Skeletal muscle satellite cell (primary cell): ENCODE measurements around the gene NLGN1.

Experiments
- H3K27me3 ChIP-seq: 2 replicates; pipeline ENCODE4 v1.7.0; 2013; ENCODE audit warnings: low read length; ENCODE audit not compliant: control insufficient read depth, insufficient read depth
- H3K36me3 ChIP-seq: 2 replicates; pipeline ENCODE4 v1.7.0; 2013; ENCODE audit warnings: mild to moderate bottlenecking, control low read depth, low read length; ENCODE audit not compliant: insufficient read depth
- H3K4me1 ChIP-seq: 2 replicates; pipeline ENCODE4 v1.7.0; 2013; ENCODE audit warnings: low read length; ENCODE audit not compliant: control insufficient read depth, insufficient read depth
- H3K4me2 ChIP-seq: 2 replicates; pipeline ENCODE4 v1.7.0; 2013; ENCODE audit warnings: mild to moderate bottlenecking, low read length
- H3K4me3 ChIP-seq: 2 replicates; pipeline ENCODE4 v1.7.0; 2013; ENCODE audit warnings: low read length
- H3K9ac ChIP-seq: 2 replicates; pipeline ENCODE4 v1.7.0; 2013; ENCODE audit warnings: mild to moderate bottlenecking, low read depth, low read length, moderate library complexity
- H3K9me3 ChIP-seq: replicated peaks from 2 replicates; pipeline ENCODE4 v1.7.0; 2013; ENCODE audit warnings: mild to moderate bottlenecking, control low read depth, low read length

Gene NLGN1

DNA sequence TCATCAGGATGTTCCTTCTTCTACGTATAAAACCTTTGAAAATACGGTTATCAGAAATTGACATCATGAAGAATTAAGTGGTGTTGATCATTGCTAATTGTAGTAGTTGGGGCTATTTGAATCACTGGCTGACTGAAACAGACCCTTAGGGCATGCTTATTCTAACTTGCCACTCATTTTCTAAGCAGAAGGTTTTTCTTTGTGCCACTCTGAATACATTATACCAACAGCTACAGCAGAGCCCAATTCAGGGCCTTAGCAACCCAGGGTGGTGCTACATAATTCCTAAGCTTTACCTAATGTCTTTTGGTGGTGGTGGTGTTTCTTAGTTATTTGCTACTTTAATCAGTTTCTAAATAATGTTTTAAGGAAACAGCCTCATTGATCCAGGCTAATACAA, 524.2 kb downstream of the NLGN1 start:
- Histone ChIP-seq H3K36me3 (no peaks in the 10 kb centered on the region), H3K4me1 (no peaks in the 10 kb centered on the region), H3K4me2 (no peak overlapping the region), H3K27me3 (no peaks in the 10 kb centered on the region), H3K9ac (no peak overlapping the region), H3K4me3 (no peak overlapping the region), H3K9me3 (no peaks in the 10 kb centered on the region)

DNA sequence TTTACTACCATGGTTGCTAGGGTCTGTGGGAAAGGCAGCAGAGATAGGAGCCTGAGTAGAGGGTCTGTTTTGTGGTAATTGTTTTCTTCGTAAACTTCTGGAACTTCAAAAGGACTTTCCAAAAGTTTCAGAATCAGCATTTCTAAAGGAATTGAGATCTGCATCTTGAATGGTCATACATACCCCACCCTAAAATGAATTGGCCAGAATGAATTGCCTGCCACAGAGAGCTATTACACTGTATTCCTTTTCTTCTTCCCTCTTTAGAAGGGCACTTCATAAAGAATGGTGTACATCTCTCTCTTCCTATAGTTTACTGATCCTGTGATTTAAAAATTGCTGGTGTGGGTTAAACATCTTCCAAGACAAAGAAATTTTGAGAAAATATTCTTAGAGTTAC, 525.7 kb downstream of the NLGN1 start:
- H3K9ac ChIP-seq, result no peak overlapping the region
- no peaks in the 10 kb centered on the region for H3K4me1 ChIP-seq
- no peaks in the 10 kb centered on the region for H3K9me3 ChIP-seq
- H3K4me3 ChIP-seq, result no peak overlapping the region
- H3K4me2 ChIP-seq, result no peak overlapping the region
- no peaks in the 10 kb centered on the region for H3K36me3 ChIP-seq
- H3K27me3 ChIP-seq, result no peaks in the 10 kb centered on the region

DNA sequence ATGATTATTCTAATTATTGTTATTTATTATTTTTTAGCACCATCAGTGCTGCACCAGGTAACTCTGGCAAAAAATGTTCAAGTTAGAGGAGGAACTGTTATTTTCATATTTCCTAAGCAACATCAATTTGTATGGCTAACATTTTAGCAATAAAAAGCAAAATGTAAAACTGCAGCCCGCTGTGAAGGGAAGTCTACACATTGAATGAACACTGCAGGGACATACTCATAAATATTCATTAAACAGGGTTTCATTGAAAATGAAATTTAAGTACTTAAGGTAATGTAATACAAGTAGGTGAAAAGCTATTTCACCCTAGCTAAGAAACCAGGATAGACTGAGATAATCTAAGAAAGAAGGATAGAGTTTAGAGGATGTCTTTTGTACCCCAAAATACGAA, 532.7 kb downstream of the NLGN1 start:
- no peaks in the 10 kb centered on the region for H3K36me3 ChIP-seq
- H3K27me3 ChIP-seq, result no peaks in the 10 kb centered on the region
- H3K4me3 ChIP-seq, result no peak overlapping the region
- H3K9ac ChIP-seq, result no peak overlapping the region
- no peak overlapping the region for H3K4me2 ChIP-seq
- H3K9me3 ChIP-seq, result no peaks in the 10 kb centered on the region
- H3K4me1 ChIP-seq, result no peaks in the 10 kb centered on the region

DNA sequence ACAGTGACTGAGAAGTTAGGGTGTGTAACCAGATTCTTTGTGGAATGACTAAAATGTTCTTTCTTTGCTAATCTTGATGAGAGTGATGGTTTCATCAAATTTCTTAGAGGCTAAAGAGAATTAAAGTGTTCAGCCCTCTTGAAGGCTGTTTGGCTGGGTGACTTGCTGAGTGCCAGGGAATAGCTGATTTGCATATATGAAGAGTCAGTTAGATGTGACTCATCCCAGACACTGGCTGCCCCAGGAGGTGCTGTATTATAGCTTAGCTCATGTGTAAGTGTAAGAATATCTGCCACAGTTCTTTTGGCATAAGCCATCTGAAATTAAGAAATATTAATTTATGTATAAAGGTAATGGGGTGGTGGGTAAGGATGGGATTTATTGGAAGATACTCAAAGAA, 535.1 kb downstream of the NLGN1 start:
- Histone ChIP-seq H3K4me1 (no peaks in the 10 kb centered on the region), H3K4me3 (no peak overlapping the region)

DNA sequence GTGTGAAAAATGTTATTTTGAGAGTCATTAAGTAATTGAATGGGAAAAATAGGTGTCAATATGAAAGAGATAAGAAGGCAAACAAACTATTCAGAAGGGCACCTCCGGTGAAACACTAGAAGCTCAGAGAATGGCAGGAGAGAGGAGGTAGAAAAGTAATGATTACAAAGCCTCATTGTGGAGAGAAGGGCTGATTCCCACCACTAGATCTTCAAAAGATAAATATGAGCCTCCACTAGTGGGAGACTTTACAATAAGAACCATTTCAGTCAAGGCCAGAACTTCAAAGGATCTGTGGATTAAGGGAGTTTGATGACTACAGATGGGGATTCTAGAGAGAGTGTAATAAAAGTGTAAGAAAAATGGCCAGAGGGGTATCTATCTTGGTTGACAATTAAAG, 535.6 kb downstream of the NLGN1 start:
- Histone ChIP-seq H3K4me1 (peaks cover 2% of the 10 kb centered on the region), H3K4me3 (no peak overlapping the region), H3K4me2 (no peak overlapping the region), H3K36me3 (no peaks in the 10 kb centered on the region), H3K27me3 (no peaks in the 10 kb centered on the region), H3K9ac (no peak overlapping the region), H3K9me3 (no peaks in the 10 kb centered on the region)

More for the DNA sequence above, 535.1 kb downstream of the NLGN1 start:
- Histone ChIP-seq H3K9ac (no peak overlapping the region), H3K9me3 (no peaks in the 10 kb centered on the region), H3K36me3 (no peaks in the 10 kb centered on the region), H3K27me3 (no peaks in the 10 kb centered on the region), H3K4me2 (no peak overlapping the region)

DNA sequence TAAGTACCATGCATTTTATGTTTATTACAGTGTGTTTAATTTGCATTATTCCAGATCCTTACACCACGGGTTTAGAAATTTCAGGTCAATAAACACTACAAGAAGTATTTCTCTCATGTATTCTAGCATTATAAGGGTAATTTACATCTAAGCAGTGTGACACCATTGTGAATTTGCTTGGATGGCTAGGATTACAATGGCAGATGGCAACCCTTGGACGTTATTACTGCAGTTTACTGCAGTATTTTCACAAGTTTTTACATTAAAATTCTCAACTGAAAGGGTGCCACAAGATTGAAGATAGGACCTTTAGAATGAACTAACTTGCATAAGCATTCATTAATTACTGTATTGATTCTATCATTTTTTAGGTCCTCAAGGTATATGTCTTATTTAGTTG, 538.8 kb downstream of the NLGN1 start:
- Histone ChIP-seq H3K9ac (no peak overlapping the region), H3K36me3 (no peaks in the 10 kb centered on the region), H3K4me1 (peaks cover 8% of the 10 kb centered on the region), H3K4me2 (no peak overlapping the region), H3K4me3 (no peak overlapping the region), H3K27me3 (no peaks in the 10 kb centered on the region), H3K9me3 (no peaks in the 10 kb centered on the region)

DNA sequence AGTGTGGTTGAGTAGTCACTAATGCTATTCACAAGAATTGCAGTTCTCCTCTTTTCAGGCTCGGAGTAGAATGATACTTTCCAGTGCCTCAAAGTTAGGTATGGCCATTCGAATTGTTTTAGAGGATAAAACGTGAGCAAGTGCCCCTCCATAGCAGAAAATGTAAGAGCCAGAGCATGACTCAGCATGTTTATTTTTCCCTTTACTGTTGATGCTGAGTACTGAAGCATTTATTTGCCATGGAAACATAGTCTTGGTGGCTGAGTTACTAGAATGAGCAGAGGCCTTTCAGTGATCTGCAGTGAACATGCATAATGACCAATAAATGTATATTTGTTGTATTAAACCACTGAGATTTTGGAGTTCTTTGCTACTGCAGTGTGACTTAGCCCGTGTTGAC, 540.6 kb downstream of the NLGN1 start:
- no peak overlapping the region for H3K9ac ChIP-seq
- H3K36me3 ChIP-seq, result no peaks in the 10 kb centered on the region
- no peak overlapping the region for H3K4me3 ChIP-seq
- no peaks in the 10 kb centered on the region for H3K27me3 ChIP-seq
- peaks cover 8% of the 10 kb centered on the region for H3K4me1 ChIP-seq
- no peaks in the 10 kb centered on the region for H3K9me3 ChIP-seq
- no peak overlapping the region for H3K4me2 ChIP-seq

DNA sequence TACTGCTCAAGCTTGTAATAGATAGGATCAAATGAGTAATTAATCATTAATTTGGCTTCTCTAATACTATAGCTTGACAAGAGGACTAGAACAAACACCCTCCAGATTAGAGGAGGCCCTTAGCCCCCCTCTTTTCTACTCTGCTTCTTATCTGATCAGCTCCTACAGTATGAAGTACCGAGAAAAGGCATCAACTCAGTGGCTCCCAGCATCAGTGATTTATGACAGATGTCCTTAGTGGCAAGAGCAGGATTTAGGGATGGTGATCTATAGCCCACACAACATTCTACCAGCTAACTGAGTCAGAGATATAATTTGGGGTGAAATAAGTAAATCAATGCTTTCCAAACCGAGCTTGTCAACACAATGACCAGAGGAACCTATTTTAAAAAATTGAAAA, 541.1 kb downstream of the NLGN1 start:
- no peak overlapping the region for H3K9ac ChIP-seq

DNA sequence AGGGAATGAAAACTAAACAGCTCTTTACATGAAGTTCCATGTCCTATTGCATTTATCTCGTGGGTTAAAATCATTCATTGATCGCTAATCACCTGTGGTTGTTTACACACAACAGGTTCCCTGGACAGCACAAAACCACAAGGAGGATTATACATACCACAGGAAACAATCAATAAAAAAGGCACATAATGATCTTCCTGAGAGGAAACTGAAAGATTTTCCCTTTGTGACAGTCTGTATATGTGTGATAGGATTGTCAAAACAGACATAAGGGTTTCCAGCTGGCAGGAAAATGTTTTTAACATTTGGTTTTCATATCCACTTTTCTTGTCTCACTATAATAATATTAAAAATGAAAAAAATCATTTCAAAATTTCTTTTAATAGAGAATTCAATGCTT, 541.8 kb downstream of the NLGN1 start:
- Histone ChIP-seq H3K4me2 (no peak overlapping the region), H3K9ac (no peak overlapping the region), H3K27me3 (no peaks in the 10 kb centered on the region), H3K4me1 (peaks cover 8% of the 10 kb centered on the region), H3K36me3 (no peaks in the 10 kb centered on the region), H3K4me3 (no peak overlapping the region), H3K9me3 (no peaks in the 10 kb centered on the region)

More for the DNA sequence above, 541.1 kb downstream of the NLGN1 start:
- no peaks in the 10 kb centered on the region for H3K27me3 ChIP-seq
- H3K36me3 ChIP-seq, result no peaks in the 10 kb centered on the region
- no peak overlapping the region for H3K4me3 ChIP-seq
- no peak overlapping the region for H3K4me2 ChIP-seq
- H3K9me3 ChIP-seq, result no peaks in the 10 kb centered on the region
- peaks cover 8% of the 10 kb centered on the region for H3K4me1 ChIP-seq

DNA sequence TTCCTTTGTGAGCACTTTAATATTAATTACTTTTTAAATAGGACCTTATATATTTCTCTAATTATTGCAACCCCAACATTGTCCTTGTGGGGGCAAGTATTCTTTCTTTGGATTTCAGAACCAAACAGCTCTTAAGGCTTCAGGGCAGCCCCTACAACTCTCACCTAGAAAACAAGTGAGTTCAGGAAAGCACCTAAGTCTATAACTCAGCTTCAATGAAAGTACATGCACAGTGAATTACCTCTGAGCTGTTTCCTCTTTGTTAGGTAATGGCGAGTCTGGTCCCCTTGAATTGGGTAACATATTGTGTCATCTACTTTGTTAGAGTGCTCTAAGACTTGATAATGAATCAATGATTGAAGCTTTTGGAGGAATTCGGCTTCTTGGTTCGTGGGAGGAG, 545.7 kb downstream of the NLGN1 start:
- H3K9ac ChIP-seq, result no peak overlapping the region
- no peaks in the 10 kb centered on the region for H3K27me3 ChIP-seq
- H3K4me1 ChIP-seq, result peaks cover 4% of the 10 kb centered on the region
- no peaks in the 10 kb centered on the region for H3K36me3 ChIP-seq
- H3K4me2 ChIP-seq, result no peak overlapping the region
- H3K4me3 ChIP-seq, result no peak overlapping the region
- H3K9me3 ChIP-seq, result no peaks in the 10 kb centered on the region

DNA sequence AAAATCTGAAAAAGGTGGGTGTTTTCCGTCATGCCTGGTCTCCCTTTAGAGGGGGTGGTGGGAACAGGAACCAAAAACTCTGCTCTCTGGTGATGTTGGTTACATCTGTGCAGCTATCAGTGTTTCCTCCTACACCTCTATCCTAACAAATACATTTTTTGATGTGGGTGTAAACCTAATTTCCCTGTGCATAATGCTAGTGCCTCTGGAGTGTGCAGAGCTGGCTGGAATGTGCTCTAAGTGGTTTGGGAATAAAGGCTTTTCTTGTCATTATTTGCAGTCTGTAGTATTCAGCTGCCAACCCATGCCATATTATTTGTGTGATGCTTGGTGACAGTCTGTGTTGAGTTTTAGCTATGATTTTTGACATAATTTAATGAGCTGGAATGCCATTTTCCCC, 547.6 kb downstream of the NLGN1 start:
- H3K4me3 ChIP-seq, result no peak overlapping the region
- no peaks in the 10 kb centered on the region for H3K4me1 ChIP-seq
- H3K27me3 ChIP-seq, result no peaks in the 10 kb centered on the region
- H3K4me2 ChIP-seq, result no peak overlapping the region
- H3K9me3 ChIP-seq, result no peaks in the 10 kb centered on the region
- H3K9ac ChIP-seq, result no peak overlapping the region
- H3K36me3 ChIP-seq, result no peaks in the 10 kb centered on the region

DNA sequence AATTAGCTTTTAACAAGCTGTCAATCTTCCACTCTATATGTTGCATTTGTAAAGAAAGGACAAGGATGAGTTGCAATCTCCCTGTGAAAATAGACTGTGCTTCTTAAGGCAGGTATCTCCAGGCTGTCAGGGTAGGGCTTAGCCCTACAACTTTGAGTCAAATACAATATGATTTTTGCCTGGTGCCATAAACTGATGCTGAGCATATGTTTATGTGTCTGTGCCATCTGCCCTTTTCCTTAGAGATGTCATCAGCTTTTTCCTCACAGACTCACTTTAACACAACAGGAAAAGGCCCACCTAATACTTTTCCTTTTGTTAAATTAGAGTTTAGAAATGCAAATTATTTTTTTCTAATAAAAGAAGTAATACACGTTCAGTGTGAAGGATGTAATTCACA, 548.3 kb downstream of the NLGN1 start:
- Histone ChIP-seq H3K4me1 (no peaks in the 10 kb centered on the region), H3K4me2 (no peak overlapping the region)

More for the DNA sequence above, 548.3 kb downstream of the NLGN1 start:
- Histone ChIP-seq H3K9ac (no peak overlapping the region), H3K36me3 (no peaks in the 10 kb centered on the region), H3K27me3 (no peaks in the 10 kb centered on the region), H3K9me3 (no peaks in the 10 kb centered on the region), H3K4me3 (no peak overlapping the region)
